GM12878 (cell line): ENCODE results near the gene COQ9. TPM values are rescaled to one million over a fixed set of nuclear protein-coding genes. Genes with fewer than 3 reads are reported as not detected.

Experiments
- FOS ChIP-seq: IDR thresholded peaks from 3 replicates; pipeline ENCODE4 v1.6.1; 2011; ENCODE audit warnings: borderline replicate concordance; ENCODE audit not compliant: insufficient read length; ENCODE audit errors: extremely low read depth
- HDGF ChIP-seq: fragments of 450-650 bp; IDR thresholded peaks from 2 replicates; pipeline ENCODE4 v1.6.1; 2016; ENCODE audit warnings: antibody characterized with exemption
- IRF4 ChIP-seq: IDR thresholded peaks from 2 replicates; pipeline ENCODE4 v1.6.1; 2011; ENCODE audit warnings: low read depth, low read length
- MXI1 ChIP-seq: fragments of 150-350 bp; IDR thresholded peaks from 2 replicates; pipeline ENCODE4 v1.6.1; 2011; ENCODE audit warnings: low read depth, mild to moderate bottlenecking, inconsistent platforms, low read length, improper control_type of control experiment
- PAX8 ChIP-seq: fragments of 450-650 bp; IDR thresholded peaks from 2 replicates; pipeline ENCODE4 v1.6.1; 2017; ENCODE audit warnings: mild to moderate bottlenecking, moderate library complexity
- RAD51 ChIP-seq: fragments of 450-650 bp; IDR thresholded peaks from 2 replicates; pipeline ENCODE4 v1.6.1; 2016; ENCODE audit warnings: moderate library complexity, mild to moderate bottlenecking, inconsistent platforms
- TCF12 ChIP-seq: IDR thresholded peaks from 2 replicates; pipeline ENCODE4 v1.6.1; 2011; ENCODE audit warnings: low read depth, mild to moderate bottlenecking, low read length
- polyA plus RNA-seq, 11 experiments: library from polyadenylated mRNA; depleted of rRNA in 4 of 11; unstranded in 6 of 11; stranded (reverse) in 5 of 11; fragments of >200 nt; fragmentation: Nextera tagmentation in 4 of 11; fragmentation: Illumina TruSeq in 1 of 11; extraction: Ambion mirVana in 4 of 11; extraction: Trizol in 1 of 11; gene quantifications; 1 replicate in 1 of 11; 2 replicates in 10 of 11; pipeline versions ENCODE4 v1.2.1 to v1.2.3, GENCODE V29; 2011 to 2016; ENCODE audit warnings: inconsistent platforms in 2 of 11, missing spikeins in 2 of 11, low read depth in 1 of 11
- total RNA-seq, 4 experiments: library from RNA; depleted of rRNA in 3 of 4; stranded (reverse); fragments of >200 nt in 3 of 4; fragmentation: Illumina TruSeq in 1 of 4; extraction: Trizol in 1 of 4; gene quantifications; 2 replicates each; pipeline versions ENCODE4 v1.2.1 to v1.2.3, GENCODE V29; 2013 to 2021
- TF ChIP-seq, protein P1 (sequence below): IDR thresholded peaks from 2 replicates; pipeline ENCODE4 v1.6.1; 2012; ENCODE audit warnings: improper control_type of control experiment, low read depth, low read length; ENCODE audit not compliant: insufficient replicate concordance
- TF ChIP-seq, protein P2 (sequence below): fragments of 450-650 bp; IDR thresholded peaks from 2 replicates; pipeline ENCODE4 v1.6.1; 2016; ENCODE audit warnings: mild to moderate bottlenecking
- TF ChIP-seq, protein P3 (sequence below): fragments of 450-650 bp; formaldehyde crosslinking; IDR thresholded peaks from 2 replicates; pipeline ENCODE4 v1.4.0; 2022; ENCODE audit warnings: mild to moderate bottlenecking, moderate library complexity
- TF ChIP-seq, protein P4 (sequence below): fragments of 450-650 bp; IDR thresholded peaks from 2 replicates; pipeline ENCODE4 v1.6.1; 2017; ENCODE audit warnings: mild to moderate bottlenecking, moderate library complexity

The COQ9 gene
- total and polyA plus RNA-seq, 10 of the 15 experiments (the other 5 are each of a cell fraction or from before 2014, with no cell fraction given) = 24.1 to 79.7 (median 50.1) TPM

DNA sequence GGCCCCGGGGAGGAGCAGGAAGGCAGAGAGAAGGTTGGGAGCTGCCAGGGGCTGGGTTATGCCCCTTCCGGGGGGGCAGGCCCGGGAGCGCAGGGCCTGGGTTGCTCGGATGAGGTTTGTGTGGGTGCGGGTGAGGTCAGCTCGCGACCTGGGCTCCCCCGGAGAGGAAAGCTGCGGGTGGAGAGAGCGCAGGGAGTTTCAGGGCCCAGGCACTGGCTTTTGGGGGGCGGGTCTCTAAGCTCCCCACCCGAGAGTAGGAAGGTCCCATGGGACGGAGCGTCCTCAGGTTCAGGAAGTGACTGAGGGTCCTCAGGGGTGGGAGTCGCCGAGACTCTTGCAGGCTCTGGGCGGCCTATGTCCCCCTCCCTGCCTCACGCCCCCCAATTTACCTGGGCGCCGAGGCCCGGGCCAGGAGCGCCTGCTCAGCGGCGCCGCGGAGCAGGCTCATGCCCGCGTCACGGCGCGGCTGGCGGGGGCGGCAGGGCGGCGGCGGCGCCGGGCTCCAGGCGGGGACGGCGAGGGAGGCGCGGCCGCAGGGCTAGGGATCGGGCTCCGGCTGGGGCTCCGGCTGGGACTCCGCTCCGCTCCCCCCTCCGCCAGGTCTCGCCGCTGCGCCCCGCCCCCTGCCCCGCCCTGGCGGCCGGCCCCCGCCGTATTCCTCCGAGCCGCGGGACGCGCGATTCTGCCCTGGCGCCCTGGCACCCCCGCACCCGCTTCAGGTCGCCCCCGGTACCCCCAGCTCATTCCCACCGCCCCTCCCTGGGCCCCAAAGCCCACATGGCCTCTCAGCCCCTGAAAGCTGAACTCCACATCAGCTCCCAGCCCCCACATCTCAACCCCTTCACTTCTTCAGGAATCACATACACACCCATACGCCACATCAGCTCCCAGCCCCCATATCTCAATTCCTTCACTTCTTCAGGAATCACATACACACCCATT lies 38.9 kb downstream of the COQ9 start, which contains the start of gene DOK4 (continued):
- TF ChIP-seq, protein P1, sequence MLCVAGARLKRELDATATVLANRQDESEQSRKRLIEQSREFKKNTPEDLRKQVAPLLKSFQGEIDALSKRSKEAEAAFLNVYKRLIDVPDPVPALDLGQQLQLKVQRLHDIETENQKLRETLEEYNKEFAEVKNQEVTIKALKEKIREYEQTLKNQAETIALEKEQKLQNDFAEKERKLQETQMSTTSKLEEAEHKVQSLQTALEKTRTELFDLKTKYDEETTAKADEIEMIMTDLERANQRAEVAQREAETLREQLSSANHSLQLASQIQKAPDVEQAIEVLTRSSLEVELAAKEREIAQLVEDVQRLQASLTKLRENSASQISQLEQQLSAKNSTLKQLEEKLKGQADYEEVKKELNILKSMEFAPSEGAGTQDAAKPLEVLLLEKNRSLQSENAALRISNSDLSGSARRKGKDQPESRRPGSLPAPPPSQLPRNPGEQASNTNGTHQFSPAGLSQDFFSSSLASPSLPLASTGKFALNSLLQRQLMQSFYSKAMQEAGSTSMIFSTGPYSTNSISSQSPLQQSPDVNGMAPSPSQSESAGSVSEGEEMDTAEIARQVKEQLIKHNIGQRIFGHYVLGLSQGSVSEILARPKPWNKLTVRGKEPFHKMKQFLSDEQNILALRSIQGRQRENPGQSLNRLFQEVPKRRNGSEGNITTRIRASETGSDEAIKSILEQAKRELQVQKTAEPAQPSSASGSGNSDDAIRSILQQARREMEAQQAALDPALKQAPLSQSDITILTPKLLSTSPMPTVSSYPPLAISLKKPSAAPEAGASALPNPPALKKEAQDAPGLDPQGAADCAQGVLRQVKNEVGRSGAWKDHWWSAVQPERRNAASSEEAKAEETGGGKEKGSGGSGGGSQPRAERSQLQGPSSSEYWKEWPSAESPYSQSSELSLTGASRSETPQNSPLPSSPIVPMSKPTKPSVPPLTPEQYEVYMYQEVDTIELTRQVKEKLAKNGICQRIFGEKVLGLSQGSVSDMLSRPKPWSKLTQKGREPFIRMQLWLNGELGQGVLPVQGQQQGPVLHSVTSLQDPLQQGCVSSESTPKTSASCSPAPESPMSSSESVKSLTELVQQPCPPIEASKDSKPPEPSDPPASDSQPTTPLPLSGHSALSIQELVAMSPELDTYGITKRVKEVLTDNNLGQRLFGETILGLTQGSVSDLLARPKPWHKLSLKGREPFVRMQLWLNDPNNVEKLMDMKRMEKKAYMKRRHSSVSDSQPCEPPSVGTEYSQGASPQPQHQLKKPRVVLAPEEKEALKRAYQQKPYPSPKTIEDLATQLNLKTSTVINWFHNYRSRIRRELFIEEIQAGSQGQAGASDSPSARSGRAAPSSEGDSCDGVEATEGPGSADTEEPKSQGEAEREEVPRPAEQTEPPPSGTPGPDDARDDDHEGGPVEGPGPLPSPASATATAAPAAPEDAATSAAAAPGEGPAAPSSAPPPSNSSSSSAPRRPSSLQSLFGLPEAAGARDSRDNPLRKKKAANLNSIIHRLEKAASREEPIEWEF = no peak
- TF ChIP-seq FOS (no peak), RAD51 (no peak), PAX8 (no peak), HDGF (peak; percentile 93), TCF12 (no peak), IRF4 (no peak), MXI1 (no peak)
- TF ChIP-seq, protein P2, sequence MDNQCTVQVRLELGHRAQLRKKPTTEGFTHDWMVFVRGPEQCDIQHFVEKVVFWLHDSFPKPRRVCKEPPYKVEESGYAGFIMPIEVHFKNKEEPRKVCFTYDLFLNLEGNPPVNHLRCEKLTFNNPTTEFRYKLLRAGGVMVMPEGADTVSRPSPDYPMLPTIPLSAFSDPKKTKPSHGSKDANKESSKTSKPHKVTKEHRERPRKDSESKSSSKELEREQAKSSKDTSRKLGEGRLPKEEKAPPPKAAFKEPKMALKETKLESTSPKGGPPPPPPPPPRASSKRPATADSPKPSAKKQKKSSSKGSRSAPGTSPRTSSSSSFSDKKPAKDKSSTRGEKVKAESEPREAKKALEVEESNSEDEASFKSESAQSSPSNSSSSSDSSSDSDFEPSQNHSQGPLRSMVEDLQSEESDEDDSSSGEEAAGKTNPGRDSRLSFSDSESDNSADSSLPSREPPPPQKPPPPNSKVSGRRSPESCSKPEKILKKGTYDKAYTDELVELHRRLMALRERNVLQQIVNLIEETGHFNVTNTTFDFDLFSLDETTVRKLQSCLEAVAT = peak; percentile 84; the same call in 1 of the 2 replicates
- TF ChIP-seq, protein P3, sequence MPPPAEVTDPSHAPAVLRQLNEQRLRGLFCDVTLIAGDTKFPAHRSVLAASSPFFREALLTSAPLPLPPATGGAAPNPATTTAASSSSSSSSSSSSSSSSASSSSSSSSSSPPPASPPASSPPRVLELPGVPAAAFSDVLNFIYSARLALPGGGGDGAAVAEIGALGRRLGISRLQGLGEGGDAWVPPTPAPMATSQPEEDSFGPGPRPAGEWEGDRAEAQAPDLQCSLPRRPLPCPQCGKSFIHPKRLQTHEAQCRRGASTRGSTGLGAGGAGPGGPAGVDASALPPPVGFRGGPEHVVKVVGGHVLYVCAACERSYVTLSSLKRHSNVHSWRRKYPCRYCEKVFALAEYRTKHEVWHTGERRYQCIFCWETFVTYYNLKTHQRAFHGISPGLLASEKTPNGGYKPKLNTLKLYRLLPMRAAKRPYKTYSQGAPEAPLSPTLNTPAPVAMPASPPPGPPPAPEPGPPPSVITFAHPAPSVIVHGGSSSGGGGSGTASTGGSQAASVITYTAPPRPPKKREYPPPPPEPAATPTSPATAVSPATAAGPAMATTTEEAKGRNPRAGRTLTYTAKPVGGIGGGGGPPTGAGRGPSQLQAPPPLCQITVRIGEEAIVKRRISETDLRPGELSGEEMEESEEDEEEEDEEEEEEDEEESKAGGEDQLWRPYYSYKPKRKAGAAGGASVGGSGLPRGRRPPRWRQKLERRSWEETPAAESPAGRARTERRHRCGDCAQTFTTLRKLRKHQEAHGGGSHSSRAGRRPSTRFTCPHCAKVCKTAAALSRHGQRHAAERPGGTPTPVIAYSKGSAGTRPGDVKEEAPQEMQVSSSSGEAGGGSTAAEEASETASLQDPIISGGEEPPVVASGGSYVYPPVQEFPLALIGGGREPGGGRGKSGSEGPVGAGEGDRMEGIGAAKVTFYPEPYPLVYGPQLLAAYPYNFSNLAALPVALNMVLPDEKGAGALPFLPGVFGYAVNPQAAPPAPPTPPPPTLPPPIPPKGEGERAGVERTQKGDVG (CRISPR knock-in tag) = no peak
- TF ChIP-seq, protein P4, sequence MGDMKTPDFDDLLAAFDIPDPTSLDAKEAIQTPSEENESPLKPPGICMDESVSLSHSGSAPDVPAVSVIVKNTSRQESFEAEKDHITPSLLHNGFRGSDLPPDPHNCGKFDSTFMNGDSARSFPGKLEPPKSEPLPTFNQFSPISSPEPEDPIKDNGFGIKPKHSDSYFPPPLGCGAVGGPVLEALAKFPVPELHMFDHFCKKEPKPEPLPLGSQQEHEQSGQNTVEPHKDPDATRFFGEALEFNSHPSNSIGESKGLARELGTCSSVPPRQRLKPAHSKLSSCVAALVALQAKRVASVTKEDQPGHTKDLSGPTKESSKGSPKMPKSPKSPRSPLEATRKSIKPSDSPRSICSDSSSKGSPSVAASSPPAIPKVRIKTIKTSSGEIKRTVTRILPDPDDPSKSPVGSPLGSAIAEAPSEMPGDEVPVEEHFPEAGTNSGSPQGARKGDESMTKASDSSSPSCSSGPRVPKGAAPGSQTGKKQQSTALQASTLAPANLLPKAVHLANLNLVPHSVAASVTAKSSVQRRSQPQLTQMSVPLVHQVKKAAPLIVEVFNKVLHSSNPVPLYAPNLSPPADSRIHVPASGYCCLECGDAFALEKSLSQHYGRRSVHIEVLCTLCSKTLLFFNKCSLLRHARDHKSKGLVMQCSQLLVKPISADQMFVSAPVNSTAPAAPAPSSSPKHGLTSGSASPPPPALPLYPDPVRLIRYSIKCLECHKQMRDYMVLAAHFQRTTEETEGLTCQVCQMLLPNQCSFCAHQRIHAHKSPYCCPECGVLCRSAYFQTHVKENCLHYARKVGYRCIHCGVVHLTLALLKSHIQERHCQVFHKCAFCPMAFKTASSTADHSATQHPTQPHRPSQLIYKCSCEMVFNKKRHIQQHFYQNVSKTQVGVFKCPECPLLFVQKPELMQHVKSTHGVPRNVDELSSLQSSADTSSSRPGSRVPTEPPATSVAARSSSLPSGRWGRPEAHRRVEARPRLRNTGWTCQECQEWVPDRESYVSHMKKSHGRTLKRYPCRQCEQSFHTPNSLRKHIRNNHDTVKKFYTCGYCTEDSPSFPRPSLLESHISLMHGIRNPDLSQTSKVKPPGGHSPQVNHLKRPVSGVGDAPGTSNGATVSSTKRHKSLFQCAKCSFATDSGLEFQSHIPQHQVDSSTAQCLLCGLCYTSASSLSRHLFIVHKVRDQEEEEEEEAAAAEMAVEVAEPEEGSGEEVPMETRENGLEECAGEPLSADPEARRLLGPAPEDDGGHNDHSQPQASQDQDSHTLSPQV = no peak
